Forelimb muscle (tissue), 1 donor: ENCODE results near the gene CEP85. TPM values are rescaled to one million over a fixed set of nuclear protein-coding genes. Genes with fewer than 3 reads are reported as not detected.
A peak's percentile ranks its signal among the peaks of the same experiment; 100 is the strongest.
"Not testable (repeated sequence)": the region's sequence is repeated elsewhere in the genome, so short reads cannot be mapped to it uniquely, and the experiment has no call there.

Experiments used
- DNase-seq: peaks from one replicate; pipeline ENCODE4 v3.0.0-alpha.2; 2013; ENCODE audit warnings: low read depth
- polyA plus RNA-seq: library from polyadenylated mRNA; unstranded; fragments of 120-200 nt; gene quantifications from one replicate; pipeline ENCODE4 v1.2.1, GENCODE V29; 2013; ENCODE audit not compliant: insufficient read length

CEP85 gene
- polyA plus RNA-seq, 1 donor: 23.6 TPM

GRCh38 chr1:26289158-26290059 lies 55.4 kb downstream of the CEP85 start:
- DNase-seq: no peak

DNA sequence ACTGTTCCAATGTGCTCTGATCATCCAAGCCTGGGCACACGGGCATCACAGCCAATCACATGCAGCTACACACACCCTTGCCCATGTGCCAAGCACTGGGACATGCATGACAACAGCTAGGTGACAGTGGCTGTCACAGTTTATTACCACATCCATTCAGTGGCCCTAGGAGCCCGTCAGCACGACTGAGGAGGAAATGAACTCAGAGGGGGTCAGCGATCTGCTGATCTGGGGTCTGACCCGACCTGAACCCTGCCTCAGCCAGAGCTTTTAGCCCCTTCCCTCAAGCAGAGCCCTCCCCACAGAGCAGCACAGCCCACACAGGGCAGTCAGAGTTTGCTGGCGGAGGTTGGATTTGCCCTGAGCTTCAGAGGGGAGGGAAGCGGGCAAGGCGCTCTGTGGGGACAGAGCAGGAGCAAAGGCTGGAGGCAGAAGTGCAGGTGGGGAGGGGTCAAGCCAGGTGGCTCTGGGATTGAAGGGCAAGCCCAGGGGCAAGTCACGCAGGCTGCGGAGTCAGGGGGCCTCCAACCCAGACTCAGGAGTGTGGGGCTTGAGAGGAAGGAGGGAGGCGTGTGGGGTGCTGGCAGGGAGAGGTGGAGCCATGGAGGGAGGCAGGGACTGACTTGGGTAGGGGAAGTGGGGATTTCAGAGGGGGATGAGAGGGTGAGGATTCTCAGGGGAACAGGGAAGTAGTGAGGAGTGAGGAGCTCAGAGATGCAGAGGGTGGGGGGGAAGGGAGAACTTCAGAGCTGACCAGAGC lies 56.3 kb downstream of the CEP85 start:
- DNase-seq: no peak

GRCh38 chr1:26290882-26291261 lies 56.9 kb downstream of the CEP85 start:
- DNase-seq: no peak

GRCh38 chr1:26291433-26291832 lies 57.4 kb downstream of the CEP85 start:
- no peak for DNase-seq

GRCh38 chr1:26291939-26292338 lies 57.9 kb downstream of the CEP85 start:
- no peak for DNase-seq

DNA sequence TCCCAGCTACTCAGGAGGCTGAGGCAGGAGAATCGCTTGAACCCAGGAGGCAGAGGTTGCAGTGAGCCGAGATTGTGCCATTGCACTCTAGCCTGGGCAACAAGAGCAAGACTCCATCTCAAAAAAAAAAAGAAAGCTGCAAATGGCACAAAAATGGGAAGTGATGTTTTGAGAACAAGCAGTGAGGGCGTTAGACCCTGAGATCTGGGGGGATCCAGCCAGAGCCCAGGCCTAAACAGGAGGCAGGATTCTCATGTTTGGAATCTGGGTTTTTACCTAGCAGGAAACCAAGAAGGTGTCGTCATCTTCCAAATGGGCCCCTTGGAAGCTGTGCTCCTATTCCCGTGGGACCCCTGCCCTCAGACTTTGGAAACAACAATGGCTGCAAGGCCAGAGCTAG lies 58.7 kb downstream of the CEP85 start:
- not testable (repeated sequence) for DNase-seq

GRCh38 chr1:26293911-26294463 lies 60.0 kb downstream of the CEP85 start:
- DNase-seq: no peak

- DNase-seq: no peak
These were observed 61.5 kb downstream of the CEP85 start for GRCh38 chr1:26295194-26296138.

DNA sequence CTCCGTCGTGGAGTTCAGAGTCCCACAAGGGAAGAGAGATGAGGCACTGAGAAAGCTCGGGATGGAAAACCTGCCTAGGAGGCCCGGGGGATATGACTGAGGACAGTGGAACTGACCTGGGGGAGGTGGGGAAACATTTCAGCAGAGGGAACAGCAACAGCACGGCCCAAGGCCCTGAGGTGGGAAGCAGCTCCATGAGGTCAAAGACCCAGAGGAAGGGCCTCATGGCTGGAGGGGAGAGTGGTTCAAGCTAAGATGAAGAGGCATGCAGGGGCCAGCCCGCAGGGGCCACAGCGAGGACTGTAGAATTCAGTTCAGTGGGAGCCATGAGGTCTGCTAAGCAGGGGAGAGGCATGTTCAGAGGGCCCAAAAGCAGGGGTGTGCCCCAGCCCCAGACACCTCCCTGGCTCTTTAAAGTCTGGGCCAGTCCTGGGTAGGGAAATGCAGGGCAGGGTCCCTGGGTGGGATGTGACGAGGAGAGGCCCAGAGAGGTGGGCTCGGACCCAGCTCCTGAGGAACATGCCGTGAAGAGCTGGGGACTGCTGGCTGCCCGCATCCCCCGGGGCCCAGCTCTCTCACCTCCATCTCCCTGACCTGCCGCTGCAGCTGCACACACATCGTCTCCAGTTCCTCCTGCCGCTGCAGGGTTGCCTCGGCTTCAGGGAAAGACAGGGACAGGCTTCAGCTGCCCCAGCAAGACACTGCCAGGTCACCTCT lies 62.5 kb downstream of the CEP85 start:
- no peak for DNase-seq

GRCh38 chr1:26297057-26297790 lies 63.2 kb downstream of the CEP85 start:
- DNase-seq: no peak

GRCh38 chr1:26297791-26298124 lies 63.8 kb downstream of the CEP85 start:
- no peak for DNase-seq

- DNase-seq: no peak
These were observed 66.7 kb downstream of the CEP85 start for GRCh38 chr1:26300578-26301275.

GRCh38 chr1:26302733-26303405 lies 68.9 kb downstream of the CEP85 start:
- DNase-seq: no peak

DNA sequence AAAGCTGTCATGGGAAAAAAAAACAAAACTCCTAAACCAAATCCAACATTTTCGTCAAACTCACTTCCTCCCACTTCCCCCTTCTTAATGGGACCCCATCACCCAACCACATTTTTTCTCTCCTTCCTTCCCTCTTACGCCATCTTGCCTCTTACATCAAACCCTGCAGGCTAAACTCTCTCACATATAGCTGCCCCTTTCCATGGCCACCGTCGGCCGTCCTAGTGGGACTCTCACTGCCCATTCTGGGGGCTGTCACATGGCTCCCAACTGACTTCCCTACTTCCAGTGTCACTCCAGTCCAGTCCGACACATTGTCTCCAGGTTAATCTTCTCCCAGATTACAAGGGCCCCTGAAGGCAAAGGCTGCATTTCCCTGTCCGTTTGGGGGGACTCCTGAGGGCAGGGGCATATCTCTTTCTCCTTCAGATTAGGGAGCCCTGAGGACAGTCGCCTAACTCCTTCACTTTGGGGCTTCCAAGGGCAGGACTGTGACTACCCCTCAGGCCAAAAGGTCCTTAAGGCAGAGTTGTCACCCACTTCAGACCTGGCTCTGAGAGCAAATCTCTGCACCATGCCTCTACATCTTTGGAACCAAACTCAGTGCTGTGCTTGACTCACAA lies 71.8 kb downstream of the CEP85 start:
- no peak for DNase-seq

GRCh38 chr1:26306290-26307229 lies 72.6 kb downstream of the CEP85 start, which contains the start of gene UBXN11:
Gene UBXN11, minus strand, starts transcription at chr1:26306636. Its CDS starts 3,753 bp downstream, at chr1:26302883.
- peak; percentile 59 for DNase-seq

DNA sequence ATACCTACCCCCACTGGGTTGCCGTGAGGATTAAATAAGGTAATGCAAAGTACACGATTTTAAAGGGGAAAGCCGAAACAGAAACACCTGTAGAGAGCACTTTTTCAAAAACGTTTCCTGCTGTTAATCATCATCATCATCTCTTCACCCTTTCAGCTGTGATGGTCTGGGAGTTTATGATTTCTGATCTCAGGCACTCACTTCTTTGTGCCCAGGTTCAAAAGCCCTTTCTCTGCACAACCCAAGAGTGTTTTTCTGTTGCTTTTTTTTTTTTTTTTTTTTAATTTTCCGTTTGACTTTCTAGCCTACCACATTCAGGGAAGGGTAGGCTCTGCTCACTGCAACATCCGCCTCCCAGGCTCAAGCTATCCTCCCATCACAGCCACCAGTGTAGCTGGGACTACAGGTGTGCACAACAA lies 73.4 kb downstream of the CEP85 start:
- DNase-seq: no peak
